Brain microvascular endothelial cell (primary cell): Measurements from ENCODE around the gene SOS1.
"Not testable (repeated sequence)": the region's sequence is repeated elsewhere in the genome, so short reads cannot be mapped to it uniquely, and the experiment has no call there.

Source experiments
- DNase-seq: peaks from one replicate; pipeline ENCODE4 v3.0.0-alpha.2; 2020
- H3K27ac ChIP-seq: fragments of 250-450 bp; sonication (Bioruptor Pico); 2 replicates; pipeline ENCODE4 v1.5.1; 2020; ENCODE audit warnings: mild to moderate bottlenecking, moderate library complexity
- H3K27me3 ChIP-seq: fragments of 250-450 bp; sonication (Bioruptor Pico); replicated peaks from 2 replicates; pipeline ENCODE4 v1.5.1; 2020; ENCODE audit warnings: mild to moderate bottlenecking
- H3K36me3 ChIP-seq: fragments of 250-450 bp; sonication (Bioruptor Pico); replicated peaks from 2 replicates; pipeline ENCODE4 v1.5.1; 2020; ENCODE audit warnings: mild to moderate bottlenecking
- H3K4me3 ChIP-seq: 2 replicates; pipeline ENCODE4 v1.5.1; 2011; ENCODE audit warnings: low read depth, mild to moderate bottlenecking, control low read depth, low read length, moderate library complexity
- CTCF ChIP-seq: IDR thresholded peaks from 2 replicates; pipeline ENCODE4 v1.5.1; 2011; ENCODE audit warnings: low read depth, mild to moderate bottlenecking, moderate library complexity, low read length, control low read depth, inconsistent platforms; ENCODE audit errors: missing control alignments
- in situ Hi-C: cut with HindIII; loops from 2 replicates; pipeline ENCODE4 v1.10.0; 2017; ENCODE audit warnings: low sequenced_read_pairs, low pct_ligation_motif_present

The SOS1 gene

GRCh38 chr2:39141334-39142271 is 20.8 kb upstream of the SOS1 start:
- TF ChIP-seq CTCF: no peak
- in situ Hi-C loops: no loop called here
- Histone ChIP-seq H3K27ac (no peak overlapping the region), H3K27me3 (no peaks in the 10 kb centered on the region), H3K36me3 (no peaks in the 10 kb centered on the region), H3K4me3 (no peak overlapping the region)
- no peak for DNase-seq

- H3K4me3 ChIP-seq, H3K36me3 ChIP-seq, in situ Hi-C loops, H3K27me3 ChIP-seq, DNase-seq, H3K27ac ChIP-seq: not testable (repeated sequence)
Observed at GRCh38 chr2:39140948-39141333, 20.1 kb upstream of the SOS1 start.

- no peak for DNase-seq
- no peak overlapping the region for H3K4me3 ChIP-seq
- in situ Hi-C loops: no loop called here
- TF ChIP-seq CTCF: no peak
- no peaks in the 10 kb centered on the region for H3K36me3 ChIP-seq
- no peak overlapping the region for H3K27ac ChIP-seq
- no peaks in the 10 kb centered on the region for H3K27me3 ChIP-seq
Observed at GRCh38 chr2:39140322-39140847, 19.5 kb upstream of the SOS1 start.

- Histone ChIP-seq H3K36me3 (no peaks in the 10 kb centered on the region), H3K4me3 (no peak overlapping the region), H3K27me3 (no peaks in the 10 kb centered on the region), H3K27ac (no peak overlapping the region)
- TF ChIP-seq CTCF: no peak
- DNase-seq: no peak
- in situ Hi-C loops: no loop called here
Observed at GRCh38 chr2:39139511-39140237, 18.8 kb upstream of the SOS1 start.

GRCh38 chr2:39138837-39139211 is 18.0 kb upstream of the SOS1 start:
- Histone ChIP-seq H3K27me3 (no peaks in the 10 kb centered on the region), H3K27ac (no peak overlapping the region), H3K4me3 (no peak overlapping the region), H3K36me3 (no peaks in the 10 kb centered on the region)
- DNase-seq: no peak
- in situ Hi-C loops: no loop called here
- no peak for TF ChIP-seq CTCF

- H3K27me3 ChIP-seq, in situ Hi-C loops, H3K4me3 ChIP-seq, DNase-seq, H3K36me3 ChIP-seq, H3K27ac ChIP-seq: not testable (repeated sequence)
Observed at GRCh38 chr2:39138187-39138836, 17.5 kb upstream of the SOS1 start.
